Activated CD8-positive, alpha-beta memory T cell treated with anti-CD3 and anti-CD28 coated beads for 36 hours (primary cell): ENCODE data around the gene SYNDIG1. TPM values are rescaled to one million over a fixed set of nuclear protein-coding genes. Genes with fewer than 3 reads are reported as not detected.

Experiments used
- CTCF ChIA-PET: fragments of 350-600 bp; sonication (Branson Sonifier 250); formaldehyde crosslinking; loops from one replicate; lab custom pipeline; 2021; ENCODE audit warnings: antibody characterized with exemption; lab: Charles Lee
- POLR2A ChIA-PET: fragments of 350-600 bp; sonication (Branson Sonifier 250); formaldehyde crosslinking; loops from one replicate; lab custom pipeline; 2021; ENCODE audit warnings: antibody characterized with exemption; lab: Charles Lee
- total RNA-seq, 2 experiments: library from RNA; stranded (reverse); gene quantifications; one replicate each; pipeline ENCODE4 v1.2.3, GENCODE V29; 2021

The SYNDIG1 gene
- total RNA-seq, 2 experiments from 2014 or later = not detected

- CTCF ChIA-PET = no interaction called here
These were observed 168.5 kb downstream of the SYNDIG1 start for GRCh38 chr20:24637941-24638340.

DNA sequence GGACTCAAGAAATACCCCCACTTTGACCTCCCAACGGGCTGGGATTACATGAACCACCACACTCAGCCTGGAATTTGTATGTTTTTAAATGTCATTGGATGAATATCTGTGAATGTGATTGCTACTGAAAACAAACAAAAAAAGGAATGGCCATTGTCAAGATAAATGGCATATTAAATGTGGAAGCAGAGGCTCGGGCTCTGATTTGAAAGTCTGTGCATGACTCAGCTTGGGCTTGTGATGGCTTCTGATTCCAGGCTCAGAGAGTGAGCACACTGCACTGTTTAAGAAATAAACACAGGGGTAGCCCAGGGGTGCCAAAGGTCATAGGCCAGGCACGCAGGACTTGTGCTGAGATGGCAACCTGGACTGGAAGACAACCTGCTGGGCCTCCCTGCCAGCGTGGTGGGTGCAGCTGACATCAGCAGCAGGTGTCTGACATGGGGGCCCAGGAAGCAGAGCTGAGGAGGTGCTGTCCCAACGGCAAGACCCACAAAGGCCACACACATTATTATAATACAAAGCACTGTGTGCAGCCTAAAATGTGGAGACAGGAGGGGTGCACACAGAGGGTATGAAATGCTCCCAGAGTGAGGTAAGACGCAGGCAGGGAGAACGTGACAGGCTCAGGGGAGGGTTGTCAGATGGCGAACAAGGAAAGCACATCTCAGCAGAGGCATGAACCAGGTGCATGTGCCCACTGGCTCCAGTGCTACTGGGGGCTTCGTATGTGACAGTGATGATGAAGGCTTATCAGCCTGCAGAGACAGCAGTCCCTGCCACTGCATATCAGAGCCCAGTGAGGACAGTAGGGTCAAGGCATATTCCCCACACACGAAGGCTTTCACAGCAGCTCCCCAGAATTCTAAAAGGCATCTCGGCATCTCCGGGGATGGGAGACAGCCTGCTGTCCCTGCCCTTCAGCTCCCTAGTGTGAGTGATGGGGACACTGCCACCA lies 169.4 kb downstream of the SYNDIG1 start:
- ChIA-PET POLR2A (no interaction called here), CTCF (no interaction called here)

More at GRCh38 chr20:24637941-24638340, 168.5 kb downstream of the SYNDIG1 start:
- POLR2A ChIA-PET = no interaction called here

DNA sequence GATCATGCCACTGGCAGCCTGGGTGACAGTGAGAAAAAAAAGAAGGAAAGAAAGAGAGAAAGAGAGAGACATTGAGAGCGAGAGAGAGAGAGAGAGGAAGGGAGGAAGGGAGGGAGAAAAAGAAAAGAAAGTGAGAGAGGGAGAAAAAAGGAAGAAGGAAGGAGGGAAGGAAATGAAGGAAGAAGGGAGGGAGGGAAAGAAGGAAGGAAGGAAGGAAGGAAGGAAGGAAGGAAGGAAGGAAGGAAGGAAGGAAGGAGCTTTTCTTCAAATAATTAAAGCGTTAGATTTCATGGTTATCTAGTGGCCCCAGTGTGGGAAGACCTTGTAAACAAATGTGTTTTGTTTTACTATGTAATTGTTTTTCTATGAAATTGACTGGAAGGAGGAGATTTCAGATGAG lies 170.8 kb downstream of the SYNDIG1 start:
- ChIA-PET CTCF (no interaction called here), POLR2A (no interaction called here)

GRCh38 chr20:24640686-24641085 lies 171.3 kb downstream of the SYNDIG1 start:
- POLR2A ChIA-PET = no interaction called here
- CTCF ChIA-PET = no interaction called here

GRCh38 chr20:24643731-24644626 lies 174.6 kb downstream of the SYNDIG1 start:
- ChIA-PET POLR2A (no interaction called here), CTCF (no interaction called here)

GRCh38 chr20:24646321-24646720 lies 176.9 kb downstream of the SYNDIG1 start:
- POLR2A ChIA-PET = no interaction called here
- CTCF ChIA-PET = no interaction called here

- ChIA-PET POLR2A (no interaction called here), CTCF (no interaction called here)
These were observed 178.3 kb downstream of the SYNDIG1 start for GRCh38 chr20:24647713-24648112.

- POLR2A ChIA-PET = no interaction called here
- CTCF ChIA-PET = no interaction called here
These were observed 179.1 kb downstream of the SYNDIG1 start for GRCh38 chr20:24648481-24648880.

GRCh38 chr20:24648919-24649318 lies 179.5 kb downstream of the SYNDIG1 start:
- POLR2A ChIA-PET = no interaction called here

GRCh38 chr20:24649787-24650490 lies 180.5 kb downstream of the SYNDIG1 start:
- CTCF ChIA-PET = no interaction called here
- POLR2A ChIA-PET = no interaction called here

More at GRCh38 chr20:24648919-24649318, 179.5 kb downstream of the SYNDIG1 start:
- CTCF ChIA-PET = no interaction called here

- ChIA-PET CTCF (no interaction called here), POLR2A (no interaction called here)
These were observed 181.9 kb downstream of the SYNDIG1 start for GRCh38 chr20:24651171-24651975.

GRCh38 chr20:24651976-24652345 lies 182.5 kb downstream of the SYNDIG1 start:
- CTCF ChIA-PET = no interaction called here
- POLR2A ChIA-PET = no interaction called here

- CTCF ChIA-PET = no interaction called here
- POLR2A ChIA-PET = no interaction called here
These were observed 183.9 kb downstream of the SYNDIG1 start for GRCh38 chr20:24653306-24653705.

- POLR2A ChIA-PET = no interaction called here
- CTCF ChIA-PET = no interaction called here
These were observed 185.0 kb downstream of the SYNDIG1 start for GRCh38 chr20:24654425-24654824.

- ChIA-PET POLR2A (no interaction called here), CTCF (no interaction called here)
These were observed 187.0 kb downstream of the SYNDIG1 start for GRCh38 chr20:24656391-24656790.

GRCh38 chr20:24657196-24657595 lies 187.8 kb downstream of the SYNDIG1 start:
- CTCF ChIA-PET = no interaction called here
- POLR2A ChIA-PET = no interaction called here

GRCh38 chr20:24657878-24658620 lies 188.6 kb downstream of the SYNDIG1 start:
- ChIA-PET POLR2A (interaction anchor here (0.6 kb wide), 1 partner anchor 52 kb away, joined by 3 read pairs; no protein-coding TSS in a partner anchor), CTCF (no interaction called here)
